OCI-LY1 (cell line): ENCODE data around the gene FASN.

ENCODE experiments used
- H2AFZ ChIP-seq: fragments of 200-600 bp; sonication (generic), shearing (Covaris generic); 2 replicates; pipeline ENCODE4 v1.6.0; 2014; ENCODE audit warnings: antibody characterized with exemption, mild to moderate bottlenecking, low read length
- H3F3A ChIP-seq: fragments of 200-600 bp; sonication (generic), shearing (Covaris generic); 2 replicates; pipeline ENCODE4 v1.6.0; 2014; ENCODE audit warnings: mild to moderate bottlenecking, antibody characterized with exemption, low read length, moderate library complexity; ENCODE audit not compliant: insufficient read depth
- H3K27ac ChIP-seq: fragments of 200-600 bp; sonication (generic); 2 replicates; pipeline ENCODE4 v1.5.1; 2014; ENCODE audit warnings: low read length, mixed run types, mild to moderate bottlenecking, low read depth; ENCODE audit not compliant: poor library complexity, severe bottlenecking
- H3K27me3 ChIP-seq: fragments of 200-600 bp; sonication (generic); 2 replicates; pipeline ENCODE4 v1.6.0; 2014; ENCODE audit warnings: antibody characterized with exemption, mild to moderate bottlenecking, low read length, moderate library complexity; ENCODE audit not compliant: insufficient read depth
- H3K36me3 ChIP-seq: fragments of 200-600 bp; sonication (generic); 2 replicates; pipeline ENCODE4 v1.6.1; 2014; ENCODE audit warnings: mild to moderate bottlenecking, antibody characterized with exemption, low read length, moderate library complexity, mixed read lengths; ENCODE audit not compliant: insufficient read depth
- H3K4me1 ChIP-seq: fragments of 200-600 bp; sonication (generic); 2 replicates; pipeline ENCODE4 v1.5.1; 2014; ENCODE audit warnings: mild to moderate bottlenecking, low read length, moderate library complexity; ENCODE audit not compliant: insufficient read depth, severe bottlenecking
- H3K4me2 ChIP-seq: fragments of 200-600 bp; sonication (generic), shearing (Covaris generic); 2 replicates; pipeline ENCODE4 v1.6.1; 2014; ENCODE audit warnings: low read length
- H3K4me3 ChIP-seq: fragments of 200-600 bp; sonication (generic); 2 replicates; pipeline ENCODE4 v1.5.1; 2014; ENCODE audit warnings: low read length, low read depth, mild to moderate bottlenecking, mixed read lengths; ENCODE audit not compliant: poor library complexity, severe bottlenecking
- H3K79me2 ChIP-seq: fragments of 200-600 bp; shearing (Covaris generic); 2 replicates; pipeline ENCODE4 v1.6.1; 2016; ENCODE audit warnings: mixed run types, low read length, mixed read lengths; ENCODE audit not compliant: insufficient read depth
- H3K9ac ChIP-seq: fragments of 200-600 bp; sonication (generic), shearing (Covaris generic); 2 replicates; pipeline ENCODE4 v1.6.1; 2014; ENCODE audit warnings: mild to moderate bottlenecking, low read length, mixed read lengths
- H3K9me2 ChIP-seq: fragments of 200-600 bp; sonication (generic), shearing (Covaris generic); 2 replicates; pipeline ENCODE4 v1.6.1; 2014; ENCODE audit warnings: low read depth, mild to moderate bottlenecking, low read length, mixed read lengths
- H3K9me3 ChIP-seq: fragments of 200-600 bp; shearing (Covaris generic); 2 replicates; pipeline ENCODE4 v1.6.1; 2014; ENCODE audit warnings: low read length, mixed read lengths
- H4K20me1 ChIP-seq: fragments of 200-600 bp; sonication (generic), shearing (Covaris generic); 2 replicates; pipeline ENCODE4 v1.6.0; 2016; ENCODE audit warnings: mild to moderate bottlenecking, low read length; ENCODE audit not compliant: insufficient read depth
- EZH2 ChIP-seq: fragments of 200-600 bp; sonication (generic), shearing (Covaris generic); IDR thresholded peaks from 2 replicates; pipeline ENCODE4 v1.8.0; 2017; ENCODE audit warnings: borderline replicate concordance, mixed run types, mild to moderate bottlenecking, antibody characterized with exemption, low read length, moderate library complexity, mixed read lengths
- TF ChIP-seq, protein P1 (sequence below): fragments of 200-600 bp; sonication (generic), shearing (Covaris generic); IDR thresholded peaks from 2 replicates; pipeline ENCODE4 v1.5.1; 2017; ENCODE audit warnings: mild to moderate bottlenecking, antibody characterized with exemption, low read length, moderate library complexity, mixed read lengths

FASN gene

GRCh38 chr17:82045936-82046484, 52.0 kb downstream of the FASN start:
- no peaks in the 10 kb centered on the region for H4K20me1 ChIP-seq
- no peaks in the 10 kb centered on the region for H3K9me2 ChIP-seq
- no peaks in the 10 kb centered on the region; the same call in none of the 2 replicates for H3K36me3 ChIP-seq
- no peaks in the 10 kb centered on the region for H3F3A ChIP-seq
- no peak overlapping the region for H3K4me2 ChIP-seq
- H3K9ac ChIP-seq: no peak overlapping the region
- H2AFZ ChIP-seq: no peak overlapping the region
- H3K9me3 ChIP-seq: no peaks in the 10 kb centered on the region
- H3K4me3 ChIP-seq: no peak overlapping the region
- TF ChIP-seq, protein P1, sequence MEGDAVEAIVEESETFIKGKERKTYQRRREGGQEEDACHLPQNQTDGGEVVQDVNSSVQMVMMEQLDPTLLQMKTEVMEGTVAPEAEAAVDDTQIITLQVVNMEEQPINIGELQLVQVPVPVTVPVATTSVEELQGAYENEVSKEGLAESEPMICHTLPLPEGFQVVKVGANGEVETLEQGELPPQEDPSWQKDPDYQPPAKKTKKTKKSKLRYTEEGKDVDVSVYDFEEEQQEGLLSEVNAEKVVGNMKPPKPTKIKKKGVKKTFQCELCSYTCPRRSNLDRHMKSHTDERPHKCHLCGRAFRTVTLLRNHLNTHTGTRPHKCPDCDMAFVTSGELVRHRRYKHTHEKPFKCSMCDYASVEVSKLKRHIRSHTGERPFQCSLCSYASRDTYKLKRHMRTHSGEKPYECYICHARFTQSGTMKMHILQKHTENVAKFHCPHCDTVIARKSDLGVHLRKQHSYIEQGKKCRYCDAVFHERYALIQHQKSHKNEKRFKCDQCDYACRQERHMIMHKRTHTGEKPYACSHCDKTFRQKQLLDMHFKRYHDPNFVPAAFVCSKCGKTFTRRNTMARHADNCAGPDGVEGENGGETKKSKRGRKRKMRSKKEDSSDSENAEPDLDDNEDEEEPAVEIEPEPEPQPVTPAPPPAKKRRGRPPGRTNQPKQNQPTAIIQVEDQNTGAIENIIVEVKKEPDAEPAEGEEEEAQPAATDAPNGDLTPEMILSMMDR: no peak
- TF ChIP-seq EZH2: no peak
- H3K27ac ChIP-seq: no peak overlapping the region
- H3K27me3 ChIP-seq: no peaks in the 10 kb centered on the region
- no peaks in the 10 kb centered on the region for H3K79me2 ChIP-seq
- H3K4me1 ChIP-seq: peaks cover 8% of the 10 kb centered on the region

GRCh38 chr17:82043507-82043906, 54.5 kb downstream of the FASN start:
- no peak overlapping the region for H3K27ac ChIP-seq
- no peak overlapping the region for H3K4me3 ChIP-seq
- no peaks in the 10 kb centered on the region for H3F3A ChIP-seq
- H3K9me3 ChIP-seq: no peaks in the 10 kb centered on the region
- H3K4me1 ChIP-seq: no peaks in the 10 kb centered on the region
- H3K9me2 ChIP-seq: no peaks in the 10 kb centered on the region
- no peak for TF ChIP-seq EZH2
- TF ChIP-seq, protein P1: no peak
- no peak overlapping the region for H3K4me2 ChIP-seq
- H3K9ac ChIP-seq: no peak overlapping the region
- no peaks in the 10 kb centered on the region for H4K20me1 ChIP-seq
- H3K27me3 ChIP-seq: no peaks in the 10 kb centered on the region
- H3K36me3 ChIP-seq: no peaks in the 10 kb centered on the region
- H2AFZ ChIP-seq: no peak overlapping the region
- H3K79me2 ChIP-seq: no peaks in the 10 kb centered on the region

DNA sequence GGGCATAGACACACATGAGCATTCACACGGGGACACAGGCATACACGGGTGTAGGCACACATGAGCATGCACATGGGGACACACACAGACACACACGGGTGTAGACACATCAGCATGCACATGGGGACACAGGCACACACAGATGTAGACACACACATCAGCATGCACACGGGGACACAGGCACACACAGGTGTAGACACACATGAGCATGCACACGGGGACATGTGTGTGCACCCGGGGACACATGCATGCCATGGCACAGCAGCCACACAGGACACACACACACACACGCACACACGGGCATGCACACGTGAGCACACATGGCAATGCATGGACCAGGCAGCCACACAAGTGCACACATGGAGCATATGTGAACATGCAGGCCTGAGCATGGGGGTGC, 55.4 kb downstream of the FASN start:
- Histone ChIP-seq H3K9me3 (no peaks in the 10 kb centered on the region), H3K27me3 (no peaks in the 10 kb centered on the region), H4K20me1 (no peaks in the 10 kb centered on the region), H3K4me3 (no peak overlapping the region), H2AFZ (no peak overlapping the region), H3K9ac (no peak overlapping the region), H3F3A (no peaks in the 10 kb centered on the region), H3K9me2 (no peaks in the 10 kb centered on the region), H3K4me2 (no peak overlapping the region), H3K79me2 (no peaks in the 10 kb centered on the region), H3K36me3 (no peaks in the 10 kb centered on the region), H3K4me1 (peaks cover 5% of the 10 kb centered on the region), H3K27ac (no peak overlapping the region)
- TF ChIP-seq EZH2: no peak
